ENCODE data around the gene SLC35F3.

SLC35F3 gene

GRCh38 chr1:234262754-234263105 is 358.3 kb downstream of the SLC35F3 start:
- Histone ChIP-seq H3K27ac (ENCODE audit: low read depth, low read length) (no peak overlapping the region), H3K9ac (ENCODE audit: low read length) (no peak overlapping the region), H4K20me1 (ENCODE audit: low read depth, low read length) (no peaks in the 10 kb centered on the region), H2AFZ (ENCODE audit: low read depth, low read length, severe bottlenecking) (no peak overlapping the region), H3F3A (ENCODE audit: insufficient read depth) (no peaks in the 10 kb centered on the region), H3K4me3 (ENCODE audit: insufficient read depth, low read length, poor library complexity, severe bottlenecking) (no peak overlapping the region), H3K9me2 (replicated peaks; ENCODE audit: insufficient read depth, low read length) (no peaks in the 10 kb centered on the region), H3K9me3 (ENCODE audit: insufficient read depth, low read length) (no peaks in the 10 kb centered on the region), H3K79me2 (ENCODE audit: insufficient read depth, low read length) (no peaks in the 10 kb centered on the region), H3K4me2 (ENCODE audit: low read depth, low read length, poor library complexity, severe bottlenecking) (no peak overlapping the region), H3K36me3 (ENCODE audit: low read length) (no peaks in the 10 kb centered on the region), H3K27me3 (ENCODE audit: low read length) (no peaks in the 10 kb centered on the region)
- TF ChIP-seq, protein P1, sequence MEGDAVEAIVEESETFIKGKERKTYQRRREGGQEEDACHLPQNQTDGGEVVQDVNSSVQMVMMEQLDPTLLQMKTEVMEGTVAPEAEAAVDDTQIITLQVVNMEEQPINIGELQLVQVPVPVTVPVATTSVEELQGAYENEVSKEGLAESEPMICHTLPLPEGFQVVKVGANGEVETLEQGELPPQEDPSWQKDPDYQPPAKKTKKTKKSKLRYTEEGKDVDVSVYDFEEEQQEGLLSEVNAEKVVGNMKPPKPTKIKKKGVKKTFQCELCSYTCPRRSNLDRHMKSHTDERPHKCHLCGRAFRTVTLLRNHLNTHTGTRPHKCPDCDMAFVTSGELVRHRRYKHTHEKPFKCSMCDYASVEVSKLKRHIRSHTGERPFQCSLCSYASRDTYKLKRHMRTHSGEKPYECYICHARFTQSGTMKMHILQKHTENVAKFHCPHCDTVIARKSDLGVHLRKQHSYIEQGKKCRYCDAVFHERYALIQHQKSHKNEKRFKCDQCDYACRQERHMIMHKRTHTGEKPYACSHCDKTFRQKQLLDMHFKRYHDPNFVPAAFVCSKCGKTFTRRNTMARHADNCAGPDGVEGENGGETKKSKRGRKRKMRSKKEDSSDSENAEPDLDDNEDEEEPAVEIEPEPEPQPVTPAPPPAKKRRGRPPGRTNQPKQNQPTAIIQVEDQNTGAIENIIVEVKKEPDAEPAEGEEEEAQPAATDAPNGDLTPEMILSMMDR (IDR thresholded peaks at IDR 0.05; ENCODE audit: insufficient read depth, low read length, poor library complexity, severe bottlenecking), result no peak
- no peak for TF ChIP-seq EZH2phosphoT487 (conservative IDR thresholded peaks at IDR 0.05; ENCODE audit: low read length)

DNA sequence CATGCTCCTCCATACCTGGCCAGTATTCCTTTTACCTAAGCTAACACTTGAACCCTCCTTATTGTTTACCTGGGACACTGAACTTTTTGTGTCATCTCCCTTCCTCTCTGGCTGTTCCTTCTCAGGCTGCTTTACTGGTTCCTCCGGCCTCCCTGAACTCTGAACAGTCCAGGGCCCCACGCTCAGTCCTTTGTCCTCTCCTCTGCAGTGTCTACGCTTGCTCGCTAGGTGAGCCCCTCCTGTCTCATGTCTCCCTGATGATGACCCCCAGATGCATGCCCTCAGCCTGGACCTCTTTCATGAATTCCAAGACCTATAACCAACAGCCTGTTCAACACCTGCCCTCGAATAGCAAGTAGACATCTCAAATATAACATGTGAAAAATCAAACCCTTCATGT is 360.4 kb downstream of the SLC35F3 start:
- no peak overlapping the region for H3K4me2 ChIP-seq (ENCODE audit: low read depth, low read length, poor library complexity, severe bottlenecking)
- H3K9me3 ChIP-seq (ENCODE audit: insufficient read depth, low read length), result no peaks in the 10 kb centered on the region
- H3F3A ChIP-seq (ENCODE audit: insufficient read depth), result no peaks in the 10 kb centered on the region
- no peak overlapping the region for H3K4me3 ChIP-seq (ENCODE audit: insufficient read depth, low read length, poor library complexity, severe bottlenecking)
- no peak overlapping the region for H2AFZ ChIP-seq (ENCODE audit: low read depth, low read length, severe bottlenecking)
- H3K79me2 ChIP-seq (ENCODE audit: insufficient read depth, low read length), result no peaks in the 10 kb centered on the region
- no peaks in the 10 kb centered on the region for H3K27me3 ChIP-seq (ENCODE audit: low read length)
- H3K27ac ChIP-seq (ENCODE audit: low read depth, low read length), result no peak overlapping the region
- H3K9ac ChIP-seq (ENCODE audit: low read length), result no peak overlapping the region
- no peaks in the 10 kb centered on the region for H4K20me1 ChIP-seq (ENCODE audit: low read depth, low read length)
- TF ChIP-seq, protein P1 (IDR thresholded peaks at IDR 0.05; ENCODE audit: insufficient read depth, low read length, poor library complexity, severe bottlenecking), result no peak
- no peak for TF ChIP-seq EZH2phosphoT487 (conservative IDR thresholded peaks at IDR 0.05; ENCODE audit: low read length)
- no peaks in the 10 kb centered on the region for H3K36me3 ChIP-seq (ENCODE audit: low read length)
- H3K9me2 ChIP-seq (replicated peaks; ENCODE audit: insufficient read depth, low read length), result no peaks in the 10 kb centered on the region

DNA sequence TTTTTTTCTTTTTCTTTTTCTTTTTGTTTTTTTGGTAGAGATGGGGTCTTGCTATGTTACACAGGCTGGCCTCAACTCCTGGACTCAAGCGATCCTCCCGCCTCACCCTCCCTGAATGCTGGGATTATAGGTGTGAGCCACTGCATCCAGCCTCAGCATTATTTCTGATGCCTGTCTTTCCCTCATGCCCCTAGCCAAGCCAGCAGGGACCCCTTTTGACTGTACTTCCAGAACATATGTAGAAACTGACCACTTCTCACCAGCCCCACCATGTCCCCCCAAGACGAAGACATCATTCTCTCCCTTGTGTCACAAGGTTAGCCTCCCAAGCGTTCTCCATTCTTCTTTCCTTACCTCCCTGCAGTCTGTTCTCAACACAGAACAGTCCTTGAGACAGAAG is 360.8 kb downstream of the SLC35F3 start:
- H3K4me3 ChIP-seq (ENCODE audit: insufficient read depth, low read length, poor library complexity, severe bottlenecking), result no peak overlapping the region
- H3K79me2 ChIP-seq (ENCODE audit: insufficient read depth, low read length), result no peaks in the 10 kb centered on the region
- TF ChIP-seq EZH2phosphoT487 (conservative IDR thresholded peaks at IDR 0.05; ENCODE audit: low read length), result no peak
- TF ChIP-seq, protein P1 (IDR thresholded peaks at IDR 0.05; ENCODE audit: insufficient read depth, low read length, poor library complexity, severe bottlenecking), result no peak
- H2AFZ ChIP-seq (ENCODE audit: low read depth, low read length, severe bottlenecking), result no peak overlapping the region
- H3K4me2 ChIP-seq (ENCODE audit: low read depth, low read length, poor library complexity, severe bottlenecking), result no peak overlapping the region
- H3F3A ChIP-seq (ENCODE audit: insufficient read depth), result no peaks in the 10 kb centered on the region
- no peaks in the 10 kb centered on the region for H3K36me3 ChIP-seq (ENCODE audit: low read length)
- no peak overlapping the region for H3K9ac ChIP-seq (ENCODE audit: low read length)
- H3K27me3 ChIP-seq (ENCODE audit: low read length), result no peaks in the 10 kb centered on the region
- no peaks in the 10 kb centered on the region for H3K9me3 ChIP-seq (ENCODE audit: insufficient read depth, low read length)
- H3K27ac ChIP-seq (ENCODE audit: low read depth, low read length), result no peak overlapping the region
- H3K9me2 ChIP-seq (replicated peaks; ENCODE audit: insufficient read depth, low read length), result no peaks in the 10 kb centered on the region
- H4K20me1 ChIP-seq (ENCODE audit: low read depth, low read length), result no peaks in the 10 kb centered on the region

- H3K9ac ChIP-seq (ENCODE audit: low read length), result no peak overlapping the region
- H3K4me2 ChIP-seq (ENCODE audit: low read depth, low read length, poor library complexity, severe bottlenecking), result no peak overlapping the region
- no peaks in the 10 kb centered on the region for H3K27me3 ChIP-seq (ENCODE audit: low read length)
- H3K79me2 ChIP-seq (ENCODE audit: insufficient read depth, low read length), result no peaks in the 10 kb centered on the region
- no peak overlapping the region for H2AFZ ChIP-seq (ENCODE audit: low read depth, low read length, severe bottlenecking)
- H3K4me3 ChIP-seq (ENCODE audit: insufficient read depth, low read length, poor library complexity, severe bottlenecking), result no peak overlapping the region
- TF ChIP-seq, protein P1 (IDR thresholded peaks at IDR 0.05; ENCODE audit: insufficient read depth, low read length, poor library complexity, severe bottlenecking), result no peak
- no peak for TF ChIP-seq EZH2phosphoT487 (conservative IDR thresholded peaks at IDR 0.05; ENCODE audit: low read length)
- no peaks in the 10 kb centered on the region for H4K20me1 ChIP-seq (ENCODE audit: low read depth, low read length)
- H3F3A ChIP-seq (ENCODE audit: insufficient read depth), result no peaks in the 10 kb centered on the region
- H3K9me3 ChIP-seq (ENCODE audit: insufficient read depth, low read length), result no peaks in the 10 kb centered on the region
- no peaks in the 10 kb centered on the region for H3K36me3 ChIP-seq (ENCODE audit: low read length)
- H3K9me2 ChIP-seq (replicated peaks; ENCODE audit: insufficient read depth, low read length), result no peaks in the 10 kb centered on the region
- no peak overlapping the region for H3K27ac ChIP-seq (ENCODE audit: low read depth, low read length)
These were observed 361.4 kb downstream of the SLC35F3 start for GRCh38 chr1:234265861-234266260.
